K562 (cell line): ENCODE measurements around the gene UBE2G2. TPM values are rescaled to one million over a fixed set of nuclear protein-coding genes. Genes with fewer than 3 reads are reported as not detected.

Experiments used
- ATAC-seq: fragments of 200-7000 bp; cut with Tn5 transposase; 3 replicates; pipeline ENCODE4 v1.9.1; 2020; ENCODE audit warnings: moderate library complexity
- BruUV-seq: library from RNA; stranded (reverse); fragments of 400-500 nt; replicated peaks from 2 replicates; lab custom pipeline; 2021; lab: Mats Ljungman, UMichigan
- CTCF ChIA-PET: fragments of 300-600 bp; formaldehyde crosslinking; extraction: SDS; loops from one replicate; lab custom pipeline; 2021; ENCODE audit warnings: low intra/inter-chr PET ratio; lab: Yijun Ruan, JAX
- POLR2A ChIA-PET: fragments of 300-600, 350-650 bp; sonication (Branson Sonifier 250); formaldehyde crosslinking; extraction: SDS; loops from one replicate; lab custom pipeline; 2021; ENCODE audit warnings: antibody characterized with exemption, inconsistent platforms; lab: Yijun Ruan, JAX
- DNase-seq, 4 experiments: peaks; one replicate each; pipeline versions ENCODE4 v3.0.0 to v3.0.0-alpha.2; 2011 to 2018; ENCODE audit warnings: low spot score in 3 of 4, mixed read lengths in 3 of 4; ENCODE audit errors: extremely low read depth in 1 of 4
- FAIRE-seq: peaks from 2 replicates; lab custom pipeline; 2011; peaks lifted over from hg19 to GRCh38; lab: Jason Lieb, UNC
- H2AFZ ChIP-seq: 2 replicates; pipeline ENCODE4 v1.6.0; 2011; ENCODE audit warnings: low read depth, low read length, control low read depth, inconsistent platforms
- H3K27ac ChIP-seq: fragments of 200-600 bp; 3 replicates; pipeline ENCODE4 v1.8.0; 2011; ENCODE audit warnings: low read depth, mild to moderate bottlenecking, control low read depth, inconsistent platforms, low read length, moderate library complexity, mixed read lengths; ENCODE audit errors: extremely low read depth
- H3K27me3 ChIP-seq, 2 experiments: fragments of 300-600 bp in 1 of 2; 2 replicates in 1 of 2; 3 replicates in 1 of 2; pipeline versions ENCODE4 v1.6.0 to v1.8.0; 2011; ENCODE audit warnings: inconsistent platforms in 2 of 2, low read length in 2 of 2, mild to moderate bottlenecking in 1 of 2, mixed read lengths in 1 of 2, moderate library complexity in 1 of 2; ENCODE audit not compliant: control insufficient read depth in 2 of 2, insufficient read depth in 2 of 2
- H3K36me3 ChIP-seq: fragments of 300-600 bp; 3 replicates; pipeline ENCODE4 v1.8.0; 2011; ENCODE audit warnings: mild to moderate bottlenecking, low read length, inconsistent platforms; ENCODE audit not compliant: control insufficient read depth, insufficient read depth
- H3K4me1 ChIP-seq, 2 experiments: fragments of 200-600 bp in 1 of 2; replicated peaks in 1 of 2; 2 replicates in 1 of 2; 3 replicates in 1 of 2; pipeline versions ENCODE4 v1.5.1 to v1.8.0; 2011; ENCODE audit warnings: inconsistent platforms in 2 of 2, low read length in 2 of 2, mild to moderate bottlenecking in 1 of 2, mixed read lengths in 1 of 2, moderate library complexity in 1 of 2; ENCODE audit not compliant: control insufficient read depth in 2 of 2, insufficient read depth in 2 of 2
- H3K4me2 ChIP-seq: 2 replicates; pipeline ENCODE4 v1.6.1; 2011; ENCODE audit warnings: low read length, control low read depth, inconsistent platforms, mixed read lengths; ENCODE audit not compliant: insufficient read depth
- H3K4me3 ChIP-seq: fragments of 200-600 bp; sonication (generic), shearing (Covaris generic); 2 replicates; pipeline ENCODE4 v1.5.1; 2016; ENCODE audit warnings: control low read depth, inconsistent platforms
- H3K79me2 ChIP-seq: fragments of 200-600 bp; 3 replicates; pipeline ENCODE4 v1.8.0; 2011; ENCODE audit warnings: low read length, inconsistent platforms; ENCODE audit not compliant: control insufficient read depth, insufficient read depth
- H3K9ac ChIP-seq, 2 experiments: 2 replicates each; pipeline versions ENCODE4 v1.6.0 to v1.6.1; 2011; ENCODE audit warnings: low read depth in 2 of 2, low read length in 2 of 2, control low read depth in 1 of 2, inconsistent platforms in 1 of 2, mild to moderate bottlenecking in 1 of 2, mixed read lengths in 1 of 2; ENCODE audit not compliant: insufficient read depth in 1 of 2
- H3K9me1 ChIP-seq: one replicate; pipeline ENCODE4 v1.6.0; 2011; ENCODE audit warnings: inconsistent platforms, mild to moderate bottlenecking, low read length, moderate library complexity; ENCODE audit not compliant: control insufficient read depth, insufficient read depth
- H3K9me3 ChIP-seq: replicated peaks from 2 replicates; pipeline ENCODE4 v1.5.1; 2011; ENCODE audit warnings: low read depth, low read length, inconsistent platforms; ENCODE audit not compliant: control insufficient read depth, insufficient read depth
- H4K20me1 ChIP-seq: replicated peaks from 2 replicates; pipeline ENCODE4 v1.6.1; 2011; ENCODE audit warnings: low read length, inconsistent platforms, mixed read lengths; ENCODE audit not compliant: control insufficient read depth, insufficient read depth
- BRD9 ChIP-seq: fragments of 450-650 bp; IDR thresholded peaks from 2 replicates; pipeline ENCODE4 v1.6.1; 2018; ENCODE audit warnings: low read depth; ENCODE audit not compliant: partially characterized antibody
- DDX20 ChIP-seq: fragments of 450-650 bp; IDR thresholded peaks from 2 replicates; pipeline ENCODE4 v1.6.1; 2016; ENCODE audit warnings: missing genetic modification characterization, low read depth, mild to moderate bottlenecking, missing compliant biosample characterization, moderate library complexity
- FOXM1 ChIP-seq, 2 experiments: fragments of 450-650 bp in 1 of 2; sonication (generic) in 1 of 2; formaldehyde crosslinking in 1 of 2; IDR thresholded peaks; 2 replicates each; pipeline versions ENCODE4 v1.6.1 to v1.9.0; 2017 to 2022; ENCODE audit warnings: low read depth in 2 of 2, mild to moderate bottlenecking in 2 of 2, missing genetic modification reagents in 1 of 2, moderate library complexity in 1 of 2
- FUS ChIP-seq: fragments of 200-400 bp; formaldehyde crosslinking; optimal IDR thresholded peaks from 2 replicates; pipeline ENCODE3; 2017; ENCODE audit warnings: low read depth, low read length
- KLF13 ChIP-seq: fragments of 450-650 bp; IDR thresholded peaks from 2 replicates; pipeline ENCODE4 v1.6.1; 2016; ENCODE audit warnings: missing genetic modification characterization, low read depth, mild to moderate bottlenecking, missing compliant biosample characterization, moderate library complexity, borderline replicate concordance
- NCOA6 ChIP-seq: fragments of 450-650 bp; IDR thresholded peaks from 2 replicates; pipeline ENCODE4 v1.6.1; 2017; ENCODE audit warnings: mild to moderate bottlenecking
- RREB1 ChIP-seq: fragments of 250-450 bp; sonication (Bioruptor Pico); IDR thresholded peaks from 2 replicates; pipeline ENCODE4 v1.4.0; 2020
- SFPQ ChIP-seq: fragments of 200-400 bp; formaldehyde crosslinking; IDR thresholded peaks from 2 replicates; pipeline ENCODE4 v1.6.1; 2017; ENCODE audit warnings: mild to moderate bottlenecking, low read depth, low read length, moderate library complexity
- USF2 ChIP-seq: sonication (generic); formaldehyde crosslinking; IDR thresholded peaks from 2 replicates; pipeline ENCODE4 v1.5.0; 2020; ENCODE audit warnings: missing genetic modification reagents
- ZBTB34 ChIP-seq: fragments of 250-450 bp; sonication (Bioruptor Pico); IDR thresholded peaks from 2 replicates; pipeline ENCODE4 v1.8.0; 2021; ENCODE audit warnings: mild to moderate bottlenecking, moderate library complexity
- WGBS: fragments of 100-300 bp; shearing (Covaris generic); methylation state at CpG from one replicate; pipeline ENCODE4 v1.1.6; 2016; ENCODE audit warnings: low coverage, mixed read lengths; ENCODE audit not compliant: insufficient coverage; ENCODE audit errors: missing lambda C conversion rate; 5-methylcytosine and 5-hydroxymethylcytosine counted together
- in situ Hi-C: fragments of 300-500 bp; cut with MboI; formaldehyde crosslinking; loops from 4 replicates; pipeline ENCODE4 v1.15.0; 2018; ENCODE audit warnings: inconsistent platforms, mixed read lengths
- intact Hi-C: fragments of 100-400 bp; cut with micrococcal nuclease; formaldehyde crosslinking; loops from 2 replicates; pipeline ENCODE4 v1.14.2; 2022
- polyA plus RNA-seq, 8 experiments: library from polyadenylated mRNA; depleted of rRNA in 4 of 8; stranded (reverse) in 5 of 8; unstranded in 3 of 8; fragments of >200 nt; fragmentation: Nextera tagmentation in 2 of 8; fragmentation: Illumina TruSeq in 1 of 8; extraction: Ambion mirVana in 2 of 8; extraction: Trizol in 1 of 8; gene quantifications; 2 replicates each; pipeline versions ENCODE4 v1.2.1 to v1.2.3, GENCODE V29; 2011 to 2014; ENCODE audit warnings: inconsistent platforms in 1 of 8, missing spikeins in 1 of 8
- total RNA-seq, 7 experiments: library from RNA; depleted of rRNA in 6 of 7; stranded (reverse); fragments of >200 nt in 6 of 7; fragmentation: Illumina TruSeq in 2 of 7; extraction: Trizol in 2 of 7; gene quantifications; 2 replicates each; pipeline versions ENCODE4 v1.2.1 to v1.2.3, GENCODE V29; 2011 to 2021; ENCODE audit warnings: low replicate concordance in 1 of 7

Gene UBE2G2
- total and polyA plus RNA-seq, 9 of the 15 experiments (the other 6 are each of a cell fraction or from before 2014, with no cell fraction given): 47.5 to 225 (median 140) TPM

- intact Hi-C loops: no loop called here
- in situ Hi-C loops: no loop called here
- CTCF ChIA-PET: no interaction called here
- TF ChIP-seq DDX20 (no peak), USF2 (CRISPR knock-in tag) (no peak), BRD9 (no peak), NCOA6 (no peak), ZBTB34 (CRISPR knock-in tag) (no peak), KLF13 (tag) (no peak), FUS (no peak), RREB1 (CRISPR knock-in tag) (no peak), FOXM1 (IDR thresholded peaks at IDR 0.05; ENCODE audit: low read depth) (no peak), FOXM1 (CRISPR knock-in tag; IDR thresholded peaks at IDR 0.05; ENCODE audit: low read depth) (no peak), SFPQ (no peak)
Observed at GRCh38 chr21:44778983-44779382, 22.6 kb downstream of the UBE2G2 start.

More at GRCh38 chr21:44778983-44779382, 22.6 kb downstream of the UBE2G2 start:
- Histone ChIP-seq H3K4me3 (no peak overlapping the region), H3K4me1 (peaks cover 6 to 8% of the 10 kb centered on the region in 2 experiments; a peak in 3 of 5 replicates), H3K9ac (no peak overlapping the region), H3K4me2 (no peak overlapping the region), H4K20me1 (peaks cover 12% of the 10 kb centered on the region), H3K36me3 (peaks cover 86% of the 10 kb centered on the region), H3K27ac (no peak overlapping the region), H2AFZ (no peak overlapping the region), H3K9me1 (no peaks in the 10 kb centered on the region), H3K79me2 (peaks cover 57% of the 10 kb centered on the region), H3K27me3 (no peaks in the 10 kb centered on the region), H3K9me3 (no peaks in the 10 kb centered on the region)
- WGBS: 98% methylated on average over 6 of the region's 6 CpGs
- DNase-seq: no peak
- POLR2A ChIA-PET: interaction anchor here (0.7 to 1.0 kb wide), 2 partner anchors 10 to 217 kb away, joined by 3 read pairs; no protein-coding TSS in a partner anchor
- FAIRE-seq: no peak
- ATAC-seq: no peak
- BruUV-seq: no TSS peak
